A204.1 (cell line): ENCODE results near the gene DNMT3A.
"Not testable (repeated sequence)": the region's sequence is repeated elsewhere in the genome, so short reads cannot be mapped to it uniquely, and the experiment has no call there.

Source experiments
- FAIRE-seq: peaks from 2 replicates; lab custom pipeline; 2012; peaks lifted over from hg19 to GRCh38; lab: Jason Lieb, UNC

The DNMT3A gene

GRCh38 chr2:25283921-25284320 lies 57.8 kb downstream of the DNMT3A start:
- no peak for FAIRE-seq

- no peak for FAIRE-seq
These were observed 59.8 kb downstream of the DNMT3A start for GRCh38 chr2:25281941-25282340.

- no peak for FAIRE-seq
These were observed 60.2 kb downstream of the DNMT3A start for GRCh38 chr2:25281522-25281921.

- FAIRE-seq: no peak
These were observed 61.6 kb downstream of the DNMT3A start for GRCh38 chr2:25280051-25280687.

GRCh38 chr2:25279091-25279651 lies 62.6 kb downstream of the DNMT3A start:
- FAIRE-seq: no peak

- no peak for FAIRE-seq
These were observed 64.9 kb downstream of the DNMT3A start for GRCh38 chr2:25276569-25277465.

GRCh38 chr2:25275575-25275965 lies 66.2 kb downstream of the DNMT3A start:
- no peak for FAIRE-seq

- no peak for FAIRE-seq
These were observed 66.7 kb downstream of the DNMT3A start for GRCh38 chr2:25274868-25275574.

- FAIRE-seq: no peak
These were observed 67.7 kb downstream of the DNMT3A start for GRCh38 chr2:25273985-25274535.

GRCh38 chr2:25272705-25273104 lies 69.0 kb downstream of the DNMT3A start:
- not testable (repeated sequence) for FAIRE-seq

GRCh38 chr2:25270061-25270460 lies 71.7 kb downstream of the DNMT3A start:
- FAIRE-seq: no peak

- no peak for FAIRE-seq
These were observed 72.5 kb downstream of the DNMT3A start for GRCh38 chr2:25269233-25269632.

- no peak for FAIRE-seq
These were observed 73.6 kb downstream of the DNMT3A start for GRCh38 chr2:25268139-25268538.

- FAIRE-seq: no peak
These were observed 75.3 kb downstream of the DNMT3A start for GRCh38 chr2:25266399-25266798.

- FAIRE-seq: no peak
These were observed 75.9 kb downstream of the DNMT3A start for GRCh38 chr2:25265802-25266201.

GRCh38 chr2:25265001-25265400 lies 76.7 kb downstream of the DNMT3A start:
- FAIRE-seq: no peak

- no peak for FAIRE-seq
These were observed 79.4 kb downstream of the DNMT3A start for GRCh38 chr2:25262288-25262687.

- no peak for FAIRE-seq
These were observed 82.0 kb downstream of the DNMT3A start for GRCh38 chr2:25259737-25260124.

GRCh38 chr2:25258847-25259736 lies 82.6 kb downstream of the DNMT3A start:
- no peak for FAIRE-seq

GRCh38 chr2:25257931-25258846 lies 83.5 kb downstream of the DNMT3A start:
- FAIRE-seq: no peak
